HFF-Myc (cell line): ENCODE measurements around the gene ZFYVE28.

Experiments used
- DNase-seq: peaks from one replicate; pipeline ENCODE4 v3.0.0-alpha.2; 2011; ENCODE audit warnings: low read depth; ENCODE audit errors: extremely low read depth
- H3K4me3 ChIP-seq: replicated peaks from 2 replicates; pipeline ENCODE4 v1.5.1; 2011; ENCODE audit warnings: low read depth, mild to moderate bottlenecking, control low read depth, low read length
- TF ChIP-seq, protein P1 (sequence below): IDR thresholded peaks from 2 replicates; pipeline ENCODE4 v1.5.1; 2012; ENCODE audit warnings: mild to moderate bottlenecking, low read depth, low read length, control low read depth; ENCODE audit errors: missing control alignments

ZFYVE28 gene

DNA sequence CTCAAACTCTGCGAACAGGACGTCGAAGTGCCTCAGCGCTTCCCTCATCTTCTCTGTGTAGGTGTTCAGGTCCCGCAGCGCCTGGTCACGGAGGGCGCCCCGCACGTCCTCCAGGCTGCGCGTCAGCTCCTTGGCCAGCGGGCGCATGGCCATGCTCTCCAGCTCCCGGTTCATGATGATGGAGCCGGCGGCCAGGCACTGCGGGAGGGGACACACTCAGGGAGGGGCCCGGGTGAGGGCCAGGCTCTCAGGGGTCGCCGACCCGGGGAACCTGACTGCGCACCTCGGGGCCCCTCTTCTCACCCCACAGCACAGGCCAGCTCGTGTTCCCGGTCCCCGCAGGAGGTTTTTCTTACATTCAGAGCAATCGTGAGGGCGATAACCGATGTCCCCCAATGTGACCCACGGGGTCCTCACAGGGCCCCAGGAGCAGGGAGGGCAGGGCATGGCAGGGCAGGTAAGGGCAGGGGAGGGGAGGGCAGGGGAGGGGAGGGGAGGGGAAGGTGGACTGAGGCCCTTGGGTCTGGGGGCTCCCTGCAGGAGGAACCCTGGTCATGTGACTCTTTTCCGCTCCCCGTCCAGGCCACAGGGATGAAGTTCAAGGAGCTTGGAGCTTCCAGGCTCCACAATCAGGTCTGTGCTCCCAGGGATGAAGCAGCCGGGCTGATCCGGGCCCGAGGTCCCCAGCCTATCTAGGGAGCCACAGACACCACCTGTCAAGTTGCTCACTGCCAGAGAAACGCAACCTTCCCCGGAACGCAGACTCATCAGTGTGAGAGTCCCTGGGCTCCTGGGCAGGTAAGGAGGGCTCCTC is 78.8 kb downstream of the ZFYVE28 start:
- DNase-seq = no peak
- TF ChIP-seq, protein P1, sequence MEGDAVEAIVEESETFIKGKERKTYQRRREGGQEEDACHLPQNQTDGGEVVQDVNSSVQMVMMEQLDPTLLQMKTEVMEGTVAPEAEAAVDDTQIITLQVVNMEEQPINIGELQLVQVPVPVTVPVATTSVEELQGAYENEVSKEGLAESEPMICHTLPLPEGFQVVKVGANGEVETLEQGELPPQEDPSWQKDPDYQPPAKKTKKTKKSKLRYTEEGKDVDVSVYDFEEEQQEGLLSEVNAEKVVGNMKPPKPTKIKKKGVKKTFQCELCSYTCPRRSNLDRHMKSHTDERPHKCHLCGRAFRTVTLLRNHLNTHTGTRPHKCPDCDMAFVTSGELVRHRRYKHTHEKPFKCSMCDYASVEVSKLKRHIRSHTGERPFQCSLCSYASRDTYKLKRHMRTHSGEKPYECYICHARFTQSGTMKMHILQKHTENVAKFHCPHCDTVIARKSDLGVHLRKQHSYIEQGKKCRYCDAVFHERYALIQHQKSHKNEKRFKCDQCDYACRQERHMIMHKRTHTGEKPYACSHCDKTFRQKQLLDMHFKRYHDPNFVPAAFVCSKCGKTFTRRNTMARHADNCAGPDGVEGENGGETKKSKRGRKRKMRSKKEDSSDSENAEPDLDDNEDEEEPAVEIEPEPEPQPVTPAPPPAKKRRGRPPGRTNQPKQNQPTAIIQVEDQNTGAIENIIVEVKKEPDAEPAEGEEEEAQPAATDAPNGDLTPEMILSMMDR = no peak
- no peak overlapping the region for H3K4me3 ChIP-seq

DNA sequence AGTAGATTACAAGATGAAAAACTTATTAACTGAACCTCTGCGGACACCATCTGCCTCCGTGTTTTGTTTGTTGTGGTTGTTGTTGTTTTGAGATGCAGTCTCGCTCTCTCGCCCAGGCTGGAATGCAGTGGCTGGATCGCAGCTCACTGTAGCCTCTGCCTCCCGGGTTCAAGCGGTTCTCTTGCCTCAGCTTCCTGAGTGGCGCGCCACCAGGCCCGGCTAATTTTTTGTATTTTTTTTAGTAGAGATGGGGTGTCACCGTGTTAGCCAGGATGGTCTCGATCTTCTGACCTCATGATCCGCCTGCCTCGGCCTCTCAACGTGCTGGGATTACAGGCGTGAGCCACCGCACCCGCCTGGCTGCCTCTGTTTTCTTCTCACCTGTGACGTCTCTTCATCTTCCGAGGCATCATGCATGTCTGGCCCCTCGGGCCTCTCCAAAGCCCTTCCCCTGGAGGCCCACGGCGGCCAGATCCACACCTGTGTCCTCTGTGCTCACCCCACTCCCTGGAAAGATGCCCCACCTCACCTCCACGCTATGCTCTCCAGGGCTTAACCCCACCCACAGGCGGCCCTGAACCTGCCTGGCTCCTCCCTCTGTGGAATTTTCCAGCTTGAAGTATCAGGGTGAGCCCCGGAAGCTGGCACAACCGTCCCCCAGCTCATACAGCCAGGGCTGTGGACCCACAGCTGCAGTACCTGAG is 79.5 kb downstream of the ZFYVE28 start:
- H3K4me3 ChIP-seq = no peak overlapping the region
- TF ChIP-seq, protein P1 = no peak
- no peak for DNase-seq

DNA sequence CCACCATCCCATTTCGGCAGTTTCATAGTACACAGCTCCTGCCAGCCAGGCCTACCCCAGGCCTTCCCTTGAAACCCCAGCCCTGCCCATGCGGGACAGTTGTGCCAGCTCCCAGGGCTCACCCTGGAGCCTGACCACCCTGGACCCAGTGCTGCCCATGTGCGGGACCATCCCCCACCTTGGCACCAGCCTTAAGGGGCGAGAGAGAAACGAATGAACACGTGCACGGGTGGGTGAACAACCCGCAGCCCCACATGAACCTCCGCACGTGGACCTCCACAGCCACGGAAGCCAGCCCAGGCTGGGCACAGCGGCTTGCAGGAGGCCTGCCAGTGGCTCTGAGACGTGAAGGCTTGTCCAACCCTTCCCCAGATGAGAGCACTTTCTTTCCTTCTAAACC is 80.5 kb downstream of the ZFYVE28 start:
- no peak for DNase-seq
- no peak overlapping the region for H3K4me3 ChIP-seq
- TF ChIP-seq, protein P1 = no peak

DNA sequence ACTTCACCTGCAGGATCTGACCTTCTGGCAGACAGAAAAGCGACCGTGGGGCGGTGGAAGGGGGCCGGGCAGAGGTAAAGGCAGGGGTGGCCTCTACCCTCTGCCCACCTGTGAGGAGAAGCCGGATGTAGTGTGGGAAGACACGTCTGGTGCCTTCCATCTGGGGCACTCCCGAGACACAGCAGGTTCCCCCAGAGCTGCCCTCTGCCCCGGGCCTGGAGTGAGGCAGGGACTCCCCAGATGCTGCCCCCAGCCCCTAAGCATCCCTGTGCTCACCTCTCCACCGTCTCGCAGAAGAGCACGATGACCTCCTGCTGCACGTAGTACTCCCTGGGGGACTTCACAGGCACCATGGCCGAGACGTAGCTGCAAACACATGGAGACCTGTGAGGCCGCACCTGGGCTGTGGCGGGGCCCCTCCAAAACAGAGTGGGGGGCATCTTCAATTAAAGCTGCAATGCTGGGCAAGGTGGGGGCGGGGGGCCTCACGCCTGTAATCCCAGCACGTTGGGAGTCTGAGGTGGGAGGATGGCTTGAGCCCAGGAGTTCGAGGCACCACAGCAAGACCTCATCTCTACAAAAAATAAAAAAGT is 81.2 kb downstream of the ZFYVE28 start:
- no peak for DNase-seq
- no peak overlapping the region for H3K4me3 ChIP-seq
- TF ChIP-seq, protein P1 = no peak

DNA sequence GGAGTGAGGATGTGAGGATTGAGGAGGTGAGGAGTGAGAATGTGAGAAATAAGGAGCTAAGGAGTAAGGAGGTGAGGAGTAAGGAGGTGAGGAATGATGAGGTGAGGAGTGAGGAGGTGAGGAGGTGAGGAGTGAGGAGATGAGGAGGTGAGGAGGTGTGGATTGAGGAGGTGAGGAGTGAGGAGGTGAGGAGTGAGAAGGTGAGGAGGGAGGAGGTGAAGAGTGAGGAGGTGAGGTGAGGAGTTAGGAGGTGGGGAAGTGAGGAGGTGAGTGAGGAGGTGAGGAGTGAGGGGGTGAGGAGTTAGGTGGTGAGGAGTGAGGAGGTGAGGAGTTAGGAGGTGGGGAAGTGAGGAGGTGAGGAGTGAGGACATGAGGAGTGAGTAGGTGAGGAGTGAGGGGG is 81.8 kb downstream of the ZFYVE28 start:
- TF ChIP-seq, protein P1 = no peak
- no peak for DNase-seq
- H3K4me3 ChIP-seq = no peak overlapping the region

DNA sequence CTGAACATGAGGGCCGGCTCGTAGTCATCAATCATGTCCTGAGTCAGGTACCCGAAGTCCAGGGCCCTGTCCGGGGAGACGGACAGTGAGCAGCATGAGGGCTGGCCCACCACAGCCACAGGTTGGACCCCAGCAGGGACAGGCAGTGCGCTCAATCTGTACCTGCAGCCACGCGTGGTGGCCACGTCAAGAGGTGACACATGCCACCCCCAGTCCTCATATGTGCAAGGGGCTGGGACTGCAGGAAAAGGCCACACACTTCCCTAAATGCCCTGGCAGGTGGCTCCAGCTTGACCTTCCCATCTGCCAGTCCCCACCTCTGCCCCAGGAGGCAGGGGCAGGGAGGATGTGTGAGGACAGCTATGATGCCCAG is 82.7 kb downstream of the ZFYVE28 start:
- DNase-seq = no peak
- H3K4me3 ChIP-seq = no peak overlapping the region
- TF ChIP-seq, protein P1 = no peak
